Measurements from ENCODE around the gene NQO2. TPM values are rescaled to one million over a fixed set of nuclear protein-coding genes. Genes with fewer than 3 reads are reported as not detected.
"Not testable (repeated sequence)": the region's sequence is repeated elsewhere in the genome, so short reads cannot be mapped to it uniquely, and the experiment has no call there.

NQO2 gene
- total RNA-seq, 1 experiment from 2014 or later: 35.8 TPM

GRCh38 chr6:3001773-3002293 is 2.1 kb downstream of the NQO2 start:
- peak; percentile 97 for DNase-seq (ENCODE audit: low read depth, low spot score)
- in situ Hi-C loops (cut with HindIII; ENCODE audit: low pct_unique_long_range_greater_than_20kb, low sequenced_read_pairs): no loop called here

- DNase-seq (ENCODE audit: low read depth, low spot score); in situ Hi-C loops (cut with HindIII; ENCODE audit: low pct_unique_long_range_greater_than_20kb, low sequenced_read_pairs): not testable (repeated sequence)
Observed at GRCh38 chr6:3003226-3003625, 3.5 kb downstream of the NQO2 start.

- in situ Hi-C loops (cut with HindIII; ENCODE audit: low pct_unique_long_range_greater_than_20kb, low sequenced_read_pairs): no loop called here
- no peak for DNase-seq (ENCODE audit: low read depth, low spot score)
Observed at GRCh38 chr6:3005077-3005476, 5.4 kb downstream of the NQO2 start.

GRCh38 chr6:3005874-3006273 is 6.2 kb downstream of the NQO2 start:
- in situ Hi-C loops (cut with HindIII; ENCODE audit: low pct_unique_long_range_greater_than_20kb, low sequenced_read_pairs): no loop called here
- no peak for DNase-seq (ENCODE audit: low read depth, low spot score)

GRCh38 chr6:3006476-3006875 is 6.8 kb downstream of the NQO2 start:
- no peak for DNase-seq (ENCODE audit: low read depth, low spot score)
- in situ Hi-C loops (cut with HindIII; ENCODE audit: low pct_unique_long_range_greater_than_20kb, low sequenced_read_pairs): no loop called here

- in situ Hi-C loops (cut with HindIII; ENCODE audit: low pct_unique_long_range_greater_than_20kb, low sequenced_read_pairs): no loop called here
- DNase-seq (ENCODE audit: low read depth, low spot score): no peak
Observed at GRCh38 chr6:3007571-3007970, 7.9 kb downstream of the NQO2 start.

- DNase-seq (ENCODE audit: low read depth, low spot score); in situ Hi-C loops (cut with HindIII; ENCODE audit: low pct_unique_long_range_greater_than_20kb, low sequenced_read_pairs): not testable (repeated sequence)
Observed at GRCh38 chr6:3008712-3009265, 9.1 kb downstream of the NQO2 start.

- in situ Hi-C loops (cut with HindIII; ENCODE audit: low pct_unique_long_range_greater_than_20kb, low sequenced_read_pairs): no loop called here
- no peak for DNase-seq (ENCODE audit: low read depth, low spot score)
Observed at GRCh38 chr6:3009930-3010329, 10.2 kb downstream of the NQO2 start.

- in situ Hi-C loops (cut with HindIII; ENCODE audit: low pct_unique_long_range_greater_than_20kb, low sequenced_read_pairs): no loop called here
- DNase-seq (ENCODE audit: low read depth, low spot score): no peak
Observed at GRCh38 chr6:3011158-3011557, 11.5 kb downstream of the NQO2 start.

GRCh38 chr6:3011592-3011991 is 11.9 kb downstream of the NQO2 start:
- DNase-seq (ENCODE audit: low read depth, low spot score): no peak
- in situ Hi-C loops (cut with HindIII; ENCODE audit: low pct_unique_long_range_greater_than_20kb, low sequenced_read_pairs): no loop called here

GRCh38 chr6:3013486-3013885 is 13.8 kb downstream of the NQO2 start:
- in situ Hi-C loops (cut with HindIII; ENCODE audit: low pct_unique_long_range_greater_than_20kb, low sequenced_read_pairs): no loop called here
- DNase-seq (ENCODE audit: low read depth, low spot score): no peak

- no peak for DNase-seq (ENCODE audit: low read depth, low spot score)
- in situ Hi-C loops (cut with HindIII; ENCODE audit: low pct_unique_long_range_greater_than_20kb, low sequenced_read_pairs): no loop called here
Observed at GRCh38 chr6:3013901-3014674, 14.4 kb downstream of the NQO2 start.

- no peak for DNase-seq (ENCODE audit: low read depth, low spot score)
- in situ Hi-C loops (cut with HindIII; ENCODE audit: low pct_unique_long_range_greater_than_20kb, low sequenced_read_pairs): no loop called here
Observed at GRCh38 chr6:3014675-3015066, 15.0 kb downstream of the NQO2 start.

GRCh38 chr6:3015144-3015543 is 15.4 kb downstream of the NQO2 start:
- in situ Hi-C loops (cut with HindIII; ENCODE audit: low pct_unique_long_range_greater_than_20kb, low sequenced_read_pairs): no loop called here
- no peak for DNase-seq (ENCODE audit: low read depth, low spot score)

- in situ Hi-C loops (cut with HindIII; ENCODE audit: low pct_unique_long_range_greater_than_20kb, low sequenced_read_pairs): no loop called here
Observed at GRCh38 chr6:3016473-3017280, 17.0 kb downstream of the NQO2 start.

GRCh38 chr6:3017304-3017703 is 17.6 kb downstream of the NQO2 start:
- in situ Hi-C loops (cut with HindIII; ENCODE audit: low pct_unique_long_range_greater_than_20kb, low sequenced_read_pairs): no loop called here
- DNase-seq (ENCODE audit: low read depth, low spot score): no peak

More at GRCh38 chr6:3016473-3017280, 17.0 kb downstream of the NQO2 start:
- DNase-seq (ENCODE audit: low read depth, low spot score): no peak

- no peak for DNase-seq (ENCODE audit: low read depth, low spot score)
- in situ Hi-C loops (cut with HindIII; ENCODE audit: low pct_unique_long_range_greater_than_20kb, low sequenced_read_pairs): no loop called here
Observed at GRCh38 chr6:3019065-3019464, 19.4 kb downstream of the NQO2 start.

- in situ Hi-C loops (cut with HindIII; ENCODE audit: low pct_unique_long_range_greater_than_20kb, low sequenced_read_pairs): no loop called here
Observed at GRCh38 chr6:3019749-3020320, 20.1 kb downstream of the NQO2 start.

More at GRCh38 chr6:3019749-3020320, 20.1 kb downstream of the NQO2 start:
- no peak for DNase-seq (ENCODE audit: low read depth, low spot score)

Measured in SK-MEL-5 (cell line).